Measurements from ENCODE around the gene VWA8. TPM values are rescaled to one million over a fixed set of nuclear protein-coding genes. Genes with fewer than 3 reads are reported as not detected.
"Not testable (repeated sequence)": the region's sequence is repeated elsewhere in the genome, so short reads cannot be mapped to it uniquely, and the experiment has no call there.

The VWA8 gene
- total RNA-seq, 2 experiments from 2014 or later: 26.3 to 27.5 TPM

DNA sequence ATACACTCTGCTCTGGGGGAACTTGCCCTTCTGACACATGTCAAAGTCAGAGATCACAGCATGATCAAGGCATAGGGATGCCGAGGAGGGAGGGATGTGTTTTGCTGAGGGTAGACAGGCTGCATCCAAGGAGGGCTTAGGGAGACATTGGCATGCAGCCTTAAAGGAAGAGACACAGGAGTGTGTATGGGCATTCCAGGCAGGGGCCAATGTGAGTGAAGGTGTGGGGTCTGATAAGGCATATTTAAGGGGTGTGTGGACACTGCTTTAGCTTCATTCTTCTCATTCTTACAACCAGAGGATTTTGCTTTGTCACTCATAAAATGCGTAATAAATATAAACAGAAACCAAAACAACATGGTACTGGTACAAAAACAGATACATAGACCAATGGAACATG, 310.2 kb downstream of the VWA8 start:
- H3K27ac Mint-ChIP-seq: no peak overlapping the region
- peaks cover 3% of the 10 kb centered on the region for H3K4me1 Mint-ChIP-seq (ENCODE audit: low read depth)
- H3K9me3 Mint-ChIP-seq: no peaks in the 10 kb centered on the region
- CTCF ChIA-PET: interaction anchor here (0.8 to 4.8 kb wide), 7 partner anchors 15 to 297 kb away, joined by 3 to 27 read pairs (median 4); no protein-coding TSS in a partner anchor
- ATAC-seq: no peak
- no peaks in the 10 kb centered on the region for H3K27me3 Mint-ChIP-seq
- H3K36me3 Mint-ChIP-seq (ENCODE audit: low read depth): no peaks in the 10 kb centered on the region
- TF ChIP-seq, protein P1, sequence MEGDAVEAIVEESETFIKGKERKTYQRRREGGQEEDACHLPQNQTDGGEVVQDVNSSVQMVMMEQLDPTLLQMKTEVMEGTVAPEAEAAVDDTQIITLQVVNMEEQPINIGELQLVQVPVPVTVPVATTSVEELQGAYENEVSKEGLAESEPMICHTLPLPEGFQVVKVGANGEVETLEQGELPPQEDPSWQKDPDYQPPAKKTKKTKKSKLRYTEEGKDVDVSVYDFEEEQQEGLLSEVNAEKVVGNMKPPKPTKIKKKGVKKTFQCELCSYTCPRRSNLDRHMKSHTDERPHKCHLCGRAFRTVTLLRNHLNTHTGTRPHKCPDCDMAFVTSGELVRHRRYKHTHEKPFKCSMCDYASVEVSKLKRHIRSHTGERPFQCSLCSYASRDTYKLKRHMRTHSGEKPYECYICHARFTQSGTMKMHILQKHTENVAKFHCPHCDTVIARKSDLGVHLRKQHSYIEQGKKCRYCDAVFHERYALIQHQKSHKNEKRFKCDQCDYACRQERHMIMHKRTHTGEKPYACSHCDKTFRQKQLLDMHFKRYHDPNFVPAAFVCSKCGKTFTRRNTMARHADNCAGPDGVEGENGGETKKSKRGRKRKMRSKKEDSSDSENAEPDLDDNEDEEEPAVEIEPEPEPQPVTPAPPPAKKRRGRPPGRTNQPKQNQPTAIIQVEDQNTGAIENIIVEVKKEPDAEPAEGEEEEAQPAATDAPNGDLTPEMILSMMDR (IDR thresholded peaks at IDR 0.05): no peak
- no peak overlapping the region for H3K4me3 Mint-ChIP-seq
- intact Hi-C loops (cut with micrococcal nuclease): loop anchor here (5.0 to 10.0 kb wide), 2 partner anchors 188 to 266 kb away; no protein-coding TSS in a partner anchor
- POLR2A ChIA-PET: no interaction called here
- no peak for DNase-seq

- Mint-ChIP-seq H3K27ac (no peak overlapping the region), H3K4me3 (no peak overlapping the region), H3K4me1 (ENCODE audit: low read depth) (peaks cover 3% of the 10 kb centered on the region), H3K36me3 (ENCODE audit: low read depth) (no peaks in the 10 kb centered on the region), H3K9me3 (no peaks in the 10 kb centered on the region), H3K27me3 (no peaks in the 10 kb centered on the region)
- ChIA-PET CTCF (interaction anchor here (1.1 to 4.8 kb wide), 6 partner anchors 18 to 191 kb away, joined by 3 to 27 read pairs (median 4); no protein-coding TSS in a partner anchor), POLR2A (no interaction called here)
- TF ChIP-seq, protein P1 (IDR thresholded peaks at IDR 0.05): no peak
- intact Hi-C loops (cut with micrococcal nuclease): loop anchor here (5.0 to 10.0 kb wide), 2 partner anchors 187 to 265 kb away; no protein-coding TSS in a partner anchor
- ATAC-seq: no peak
- DNase-seq: no peak
Observed at GRCh38 chr13:41649659-41650058, 311.2 kb downstream of the VWA8 start.

DNA sequence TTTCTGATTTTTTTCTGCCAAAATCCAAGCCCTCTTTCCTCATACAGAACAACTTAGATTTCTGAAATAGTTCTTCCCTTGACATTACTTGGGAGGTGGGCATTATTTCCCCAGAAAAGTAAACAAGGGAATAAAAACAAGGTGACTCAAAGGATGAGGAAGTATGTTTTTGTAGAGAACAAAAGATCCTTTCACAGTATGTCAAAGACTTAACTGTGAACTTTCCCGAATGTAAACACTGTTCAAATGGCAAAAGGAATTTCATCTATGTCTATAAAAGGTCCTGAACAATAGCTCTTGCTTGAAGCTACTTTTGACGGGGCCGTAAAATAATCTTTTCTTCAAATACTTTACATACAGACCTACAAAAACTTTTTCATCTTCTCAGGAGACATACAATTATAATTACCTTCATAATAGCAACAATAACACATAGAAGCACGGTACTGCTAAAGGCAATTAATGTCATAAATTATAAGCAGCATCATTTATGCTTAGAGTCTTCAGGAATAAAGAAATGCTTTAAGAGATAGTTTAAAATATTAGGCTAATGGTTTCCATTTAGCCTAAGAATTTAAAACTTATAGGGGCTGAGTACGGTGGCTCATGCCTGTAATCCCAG, 312.5 kb downstream of the VWA8 start:
- intact Hi-C loops (cut with micrococcal nuclease): no loop called here
- Mint-ChIP-seq H3K27ac (no peak overlapping the region), H3K4me1 (ENCODE audit: low read depth) (peaks cover 3% of the 10 kb centered on the region), H3K36me3 (ENCODE audit: low read depth) (no peaks in the 10 kb centered on the region), H3K27me3 (no peaks in the 10 kb centered on the region), H3K9me3 (no peaks in the 10 kb centered on the region), H3K4me3 (no peak overlapping the region)
- ATAC-seq (no peak), DNase-seq (no peak)
- CTCF ChIA-PET: interaction anchor here (0.7 to 1.4 kb wide), 3 partner anchors 20 to 61 kb away, joined by 3 to 4 read pairs (median 4); no protein-coding TSS in a partner anchor
- POLR2A ChIA-PET: no interaction called here
- TF ChIP-seq, protein P1 (IDR thresholded peaks at IDR 0.05): no peak

DNA sequence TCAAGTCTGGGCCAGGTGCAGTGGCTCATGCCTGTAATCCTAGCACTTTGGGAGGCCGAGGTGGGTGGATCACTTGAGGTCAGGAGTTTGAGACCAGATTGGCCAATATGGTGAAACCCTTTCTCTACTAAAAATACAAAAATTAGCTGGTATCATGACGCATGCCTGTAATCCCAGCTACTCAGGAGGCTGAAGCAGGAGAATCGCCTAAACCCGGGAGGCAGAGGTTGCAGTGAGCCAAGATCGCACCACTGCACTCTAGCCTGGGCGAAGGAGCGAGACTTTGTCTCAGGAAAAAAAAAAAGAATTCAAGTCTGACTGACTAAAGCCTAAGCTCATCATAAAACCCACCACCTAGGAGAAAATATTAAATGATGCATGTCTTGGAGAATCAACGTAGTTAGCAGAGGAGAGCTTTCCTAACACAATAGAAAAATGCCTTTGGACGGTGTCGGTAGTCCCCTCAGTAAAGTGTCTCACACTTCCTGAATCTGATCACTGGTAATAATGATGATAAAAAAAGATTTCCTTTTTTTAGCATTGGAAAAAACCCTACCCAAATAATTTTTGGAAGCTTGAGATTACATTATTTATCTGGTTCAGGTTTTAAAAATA, 313.1 kb downstream of the VWA8 start:
- H3K4me1 Mint-ChIP-seq (ENCODE audit: low read depth); intact Hi-C loops (cut with micrococcal nuclease); H3K9me3 Mint-ChIP-seq; H3K27me3 Mint-ChIP-seq; H3K36me3 Mint-ChIP-seq (ENCODE audit: low read depth); DNase-seq; H3K4me3 Mint-ChIP-seq; POLR2A ChIA-PET; H3K27ac Mint-ChIP-seq; ATAC-seq: not testable (repeated sequence)
- CTCF ChIA-PET: interaction anchor here (0.7 to 1.4 kb wide), 4 partner anchors 21 to 188 kb away, joined by 3 to 4 read pairs (median 4); no protein-coding TSS in a partner anchor

DNA sequence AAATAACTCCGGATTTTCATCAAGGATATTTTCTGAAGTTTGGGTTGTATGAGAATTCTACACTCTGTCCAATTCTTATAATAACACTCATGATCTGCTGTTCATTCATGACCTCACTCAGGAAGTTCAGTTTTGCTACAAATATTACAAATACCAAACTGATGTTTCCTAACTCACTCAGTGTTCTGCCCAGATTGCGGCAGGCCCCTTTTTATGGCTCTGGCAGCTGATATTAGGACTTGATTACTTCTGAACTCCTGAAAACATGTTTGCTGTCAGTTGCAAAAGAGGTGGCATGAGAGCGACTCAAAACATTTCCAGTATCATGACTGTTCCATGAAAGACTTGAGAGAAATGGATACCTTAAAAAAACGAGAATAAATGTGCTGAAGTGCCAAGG, 315.6 kb downstream of the VWA8 start:
- Mint-ChIP-seq H3K36me3 (ENCODE audit: low read depth) (no peaks in the 10 kb centered on the region), H3K9me3 (no peaks in the 10 kb centered on the region), H3K27me3 (no peaks in the 10 kb centered on the region), H3K4me3 (no peak overlapping the region), H3K4me1 (ENCODE audit: low read depth) (peaks cover 3% of the 10 kb centered on the region), H3K27ac (no peak overlapping the region)
- TF ChIP-seq, protein P1 (IDR thresholded peaks at IDR 0.05): no peak
- POLR2A ChIA-PET: no interaction called here
- DNase-seq: no peak
- CTCF ChIA-PET: no interaction called here
- intact Hi-C loops (cut with micrococcal nuclease): no loop called here
- ATAC-seq: no peak

Data from activated CD8-positive, alpha-beta T cell treated with anti-CD3 and anti-CD28 coated beads for 36 hours (primary cell).